ENCODE measurements around the gene COL9A2.
"Not testable (repeated sequence)": the region's sequence is repeated elsewhere in the genome, so short reads cannot be mapped to it uniquely, and the experiment has no call there.

The COL9A2 gene

DNA sequence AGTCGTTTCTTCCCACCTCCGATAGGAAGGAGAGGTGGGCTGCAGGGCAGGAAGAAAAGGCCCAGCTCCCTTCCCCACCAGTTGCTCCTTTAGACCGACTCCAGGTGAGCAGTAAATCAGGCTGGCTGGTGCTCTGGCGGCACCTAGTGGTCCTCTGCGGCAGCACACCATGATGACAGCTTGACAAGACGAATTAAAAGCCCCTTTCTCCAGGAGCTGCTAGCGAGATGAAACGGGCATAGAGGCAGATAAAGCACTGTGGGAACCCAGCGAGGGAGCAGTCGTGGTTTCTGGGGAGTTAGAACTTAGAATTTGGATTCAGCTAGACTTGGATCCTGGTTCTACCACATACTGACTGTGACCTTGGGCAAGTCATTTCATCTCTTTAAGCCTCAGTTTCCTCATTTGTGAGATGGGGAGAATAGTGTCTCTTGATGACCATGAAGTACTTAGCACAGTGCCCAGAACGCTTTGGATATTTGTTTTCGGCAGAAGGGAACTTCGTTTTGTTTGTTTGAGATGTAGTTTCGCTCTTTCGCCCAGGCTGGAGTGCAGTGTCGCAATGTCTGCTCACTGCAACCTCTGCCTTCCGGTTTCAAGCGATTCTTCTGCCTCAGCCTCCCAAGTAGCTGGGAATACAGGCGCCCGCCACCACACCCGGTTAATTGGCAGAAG, 21.8 kb upstream of the COL9A2 start:
- no peak overlapping the region for H3K14ac ChIP-seq (ENCODE audit: low read length in 2 of 2)
- H3K18ac ChIP-seq (ENCODE audit: low read depth in 1 of 2, low read length in 2 of 2): no peak overlapping the region
- peak overlapping the region; percentile 43 for H3K9ac ChIP-seq (ENCODE audit: low read length)
- DNase-seq: peak; percentile 78
- no peak overlapping the region for H3K27ac ChIP-seq (ENCODE audit: low read length, poor library complexity, severe bottlenecking)
- H3K79me1 ChIP-seq (replicated peaks; ENCODE audit: low read length, poor library complexity, severe bottlenecking): no peaks in the 10 kb centered on the region
- no peak overlapping the region for H3K23ac ChIP-seq (ENCODE audit: low read length in 2 of 2)
- H2BK120ac ChIP-seq (ENCODE audit: low read depth, low read length): no peak overlapping the region
- H3K9me3 ChIP-seq (ENCODE audit: control insufficient read depth, low read length): peaks cover 8% of the 10 kb centered on the region
- H4K91ac ChIP-seq (ENCODE audit: low read length): no peak overlapping the region
- no peak overlapping the region for H4K8ac ChIP-seq (ENCODE audit: low read length)
- no peak overlapping the region for H2BK12ac ChIP-seq (ENCODE audit: low read length in 2 of 2)
- no peaks in the 10 kb centered on the region for H3K4me1 ChIP-seq (ENCODE audit: control insufficient read depth, insufficient read depth, low read depth, low read length)
- H3K27me3 ChIP-seq (ENCODE audit: control insufficient read depth in 1 of 2, insufficient read depth in 1 of 2, low read length in 2 of 2): peaks cover 7 to 22% of the 10 kb centered on the region in 2 experiments
- no peak overlapping the region for H2BK15ac ChIP-seq (ENCODE audit: low read depth, poor library complexity, severe bottlenecking)
- no peak overlapping the region for H2AK5ac ChIP-seq (ENCODE audit: low read length, severe bottlenecking)
- H3K36me3 ChIP-seq (ENCODE audit: control insufficient read depth in 1 of 2, insufficient read depth in 2 of 2, low read depth in 1 of 2, low read length in 2 of 2): no peaks in the 10 kb centered on the region
- H2AFZ ChIP-seq (ENCODE audit: low read depth, low read length): no peak overlapping the region
- no peak overlapping the region for H3K4me2 ChIP-seq (ENCODE audit: low read length, poor library complexity, severe bottlenecking)
- no peak overlapping the region for H3K4me3 ChIP-seq (ENCODE audit: insufficient read depth in 1 of 2, low read depth in 1 of 2, low read length in 2 of 2)
- no peak overlapping the region for H2BK5ac ChIP-seq (ENCODE audit: low read depth, low read length, poor library complexity, severe bottlenecking)
- no peak overlapping the region for H3K4ac ChIP-seq (ENCODE audit: low read depth in 1 of 2, low read length in 2 of 2)
- 37% methylated on average over 21 of the region's 21 CpGs for WGBS

DNA sequence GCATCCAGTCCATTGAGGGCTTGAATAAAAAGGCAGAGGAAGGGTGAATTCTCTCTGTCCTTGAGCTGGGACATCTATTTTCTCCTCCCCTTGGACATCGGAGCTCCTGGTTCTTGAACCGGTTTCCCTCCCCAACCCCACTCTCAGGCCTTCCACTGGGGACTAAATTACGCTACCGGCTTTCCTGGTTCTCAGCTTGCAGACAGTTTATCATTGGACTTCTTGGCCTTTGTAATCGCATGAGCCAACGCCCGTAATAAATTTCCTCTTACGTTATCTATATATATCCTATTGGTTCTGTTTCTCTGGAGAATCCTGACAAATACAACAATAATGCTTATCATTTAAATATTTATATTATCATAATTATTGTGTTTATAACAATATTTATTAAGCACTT, 20.4 kb upstream of the COL9A2 start:
- Histone ChIP-seq H2AK5ac (ENCODE audit: low read length, severe bottlenecking) (no peak overlapping the region), H3K9me3 (ENCODE audit: control insufficient read depth, low read length) (peaks cover 8% of the 10 kb centered on the region)
- 91% methylated on average over 4 of the region's 8 CpGs for WGBS

DNA sequence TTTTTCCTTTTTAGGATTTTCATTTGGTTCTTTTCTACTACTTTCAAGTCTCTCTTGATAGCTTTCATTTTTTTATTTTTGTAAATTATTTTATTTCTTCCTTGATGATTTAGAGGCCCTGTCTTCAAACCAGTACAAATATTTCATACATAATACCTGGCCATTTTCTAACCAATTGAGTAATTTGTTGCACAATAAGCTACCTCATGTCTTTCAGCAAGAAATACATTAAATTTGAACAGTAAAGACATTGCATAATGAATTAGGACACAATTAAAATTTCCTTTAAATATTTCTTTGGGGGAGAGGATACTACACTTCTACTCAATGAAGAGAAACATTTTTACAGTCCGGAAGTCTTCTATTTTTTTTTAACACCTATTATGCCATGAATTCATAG, 15.6 kb upstream of the COL9A2 start:
- WGBS: 93% methylated on average over 1 of the region's 1 CpG

More for the DNA sequence above, 20.4 kb upstream of the COL9A2 start:
- no peak overlapping the region for H4K8ac ChIP-seq (ENCODE audit: low read length)
- H3K36me3 ChIP-seq (ENCODE audit: control insufficient read depth in 1 of 2, insufficient read depth in 2 of 2, low read depth in 1 of 2, low read length in 2 of 2): no peaks in the 10 kb centered on the region
- H3K27ac ChIP-seq (ENCODE audit: low read length, poor library complexity, severe bottlenecking): no peak overlapping the region
- H3K27me3 ChIP-seq (ENCODE audit: control insufficient read depth in 1 of 2, insufficient read depth in 1 of 2, low read length in 2 of 2): peaks cover 7 to 22% of the 10 kb centered on the region in 2 experiments
- H3K14ac ChIP-seq (ENCODE audit: low read length in 2 of 2): no peak overlapping the region
- H3K4me1 ChIP-seq (ENCODE audit: control insufficient read depth, insufficient read depth, low read depth, low read length): no peaks in the 10 kb centered on the region
- H3K9ac ChIP-seq (ENCODE audit: low read length): no peak overlapping the region
- H2AFZ ChIP-seq (ENCODE audit: low read depth, low read length): no peak overlapping the region
- H4K91ac ChIP-seq (ENCODE audit: low read length): no peak overlapping the region
- H2BK5ac ChIP-seq (ENCODE audit: low read depth, low read length, poor library complexity, severe bottlenecking): no peak overlapping the region
- H2BK15ac ChIP-seq (ENCODE audit: low read depth, poor library complexity, severe bottlenecking): no peak overlapping the region
- H2BK12ac ChIP-seq (ENCODE audit: low read length in 2 of 2): no peak overlapping the region
- DNase-seq: no peak
- no peak overlapping the region for H3K4me2 ChIP-seq (ENCODE audit: low read length, poor library complexity, severe bottlenecking)
- H3K4me3 ChIP-seq (ENCODE audit: insufficient read depth in 1 of 2, low read depth in 1 of 2, low read length in 2 of 2): no peak overlapping the region
- H2BK120ac ChIP-seq (ENCODE audit: low read depth, low read length): no peak overlapping the region
- no peak overlapping the region for H3K18ac ChIP-seq (ENCODE audit: low read depth in 1 of 2, low read length in 2 of 2)
- H3K4ac ChIP-seq (ENCODE audit: low read depth in 1 of 2, low read length in 2 of 2): no peak overlapping the region
- no peaks in the 10 kb centered on the region for H3K79me1 ChIP-seq (replicated peaks; ENCODE audit: low read length, poor library complexity, severe bottlenecking)
- no peak overlapping the region for H3K23ac ChIP-seq (ENCODE audit: low read length in 2 of 2)

DNA sequence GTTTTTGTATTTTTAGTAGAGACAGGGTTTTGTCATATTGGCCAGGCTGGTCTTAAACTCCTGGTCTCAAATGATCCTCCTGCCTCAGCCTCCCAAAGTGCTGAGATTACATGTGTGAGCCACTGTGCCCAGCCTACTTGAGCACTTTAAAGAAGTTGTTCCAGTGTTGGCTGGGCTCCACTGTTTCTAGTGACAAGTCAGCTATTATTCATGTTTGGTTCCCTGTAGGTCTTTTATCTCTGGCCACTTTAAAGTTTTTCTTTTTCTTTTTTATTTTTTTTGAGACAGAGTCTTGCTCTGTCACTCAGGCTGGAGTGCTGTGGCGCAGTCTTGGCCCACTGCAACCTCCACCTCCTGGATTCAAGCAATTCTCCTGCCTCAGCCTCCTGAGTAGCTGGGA, 14.3 kb upstream of the COL9A2 start:
- no CpG with 5 or more reads among the region's 1 CpG for WGBS
- not testable (repeated sequence) for H3K27ac ChIP-seq (ENCODE audit: low read length, poor library complexity, severe bottlenecking)

More for the DNA sequence above, 15.6 kb upstream of the COL9A2 start:
- Histone ChIP-seq H3K4me3 (ENCODE audit: insufficient read depth in 1 of 2, low read depth in 1 of 2, low read length in 2 of 2) (no peak overlapping the region), H3K36me3 (ENCODE audit: control insufficient read depth in 1 of 2, insufficient read depth in 2 of 2, low read depth in 1 of 2, low read length in 2 of 2) (no peaks in the 10 kb centered on the region), H2BK15ac (ENCODE audit: low read depth, poor library complexity, severe bottlenecking) (no peak overlapping the region), H2BK120ac (ENCODE audit: low read depth, low read length) (no peak overlapping the region), H2AFZ (ENCODE audit: low read depth, low read length) (no peak overlapping the region), H3K9me3 (ENCODE audit: control insufficient read depth, low read length) (no peaks in the 10 kb centered on the region), H2BK5ac (ENCODE audit: low read depth, low read length, poor library complexity, severe bottlenecking) (no peak overlapping the region), H3K23ac (ENCODE audit: low read length in 2 of 2) (no peak overlapping the region), H3K4me2 (ENCODE audit: low read length, poor library complexity, severe bottlenecking) (no peak overlapping the region), H3K27ac (ENCODE audit: low read length, poor library complexity, severe bottlenecking) (no peak overlapping the region), H3K14ac (ENCODE audit: low read length in 2 of 2) (no peak overlapping the region), H2AK5ac (ENCODE audit: low read length, severe bottlenecking) (no peak overlapping the region), H3K9ac (ENCODE audit: low read length) (no peak overlapping the region), H4K8ac (ENCODE audit: low read length) (no peak overlapping the region), H3K4ac (ENCODE audit: low read depth in 1 of 2, low read length in 2 of 2) (no peak overlapping the region), H3K27me3 (ENCODE audit: control insufficient read depth in 1 of 2, insufficient read depth in 1 of 2, low read length in 2 of 2) (peaks cover 0 to 3% of the 10 kb centered on the region in 2 experiments), H3K79me1 (replicated peaks; ENCODE audit: low read length, poor library complexity, severe bottlenecking) (no peaks in the 10 kb centered on the region), H2BK12ac (ENCODE audit: low read length in 2 of 2) (no peak overlapping the region), H3K18ac (ENCODE audit: low read depth in 1 of 2, low read length in 2 of 2) (no peak overlapping the region), H4K91ac (ENCODE audit: low read length) (no peak overlapping the region), H3K4me1 (ENCODE audit: control insufficient read depth, insufficient read depth, low read depth, low read length) (no peaks in the 10 kb centered on the region)
- DNase-seq: no peak

More for the DNA sequence above, 14.3 kb upstream of the COL9A2 start:
- H3K9ac ChIP-seq (ENCODE audit: low read length); H3K4me2 ChIP-seq (ENCODE audit: low read length, poor library complexity, severe bottlenecking); H2BK5ac ChIP-seq (ENCODE audit: low read depth, low read length, poor library complexity, severe bottlenecking); H2AFZ ChIP-seq (ENCODE audit: low read depth, low read length); H3K4ac ChIP-seq (ENCODE audit: low read depth in 1 of 2, low read length in 2 of 2); H4K91ac ChIP-seq (ENCODE audit: low read length); DNase-seq; H3K36me3 ChIP-seq (ENCODE audit: control insufficient read depth in 1 of 2, insufficient read depth in 2 of 2, low read depth in 1 of 2, low read length in 2 of 2); H2BK120ac ChIP-seq (ENCODE audit: low read depth, low read length); H3K27me3 ChIP-seq (ENCODE audit: control insufficient read depth in 1 of 2, insufficient read depth in 1 of 2, low read length in 2 of 2); H3K79me1 ChIP-seq (replicated peaks; ENCODE audit: low read length, poor library complexity, severe bottlenecking); H2AK5ac ChIP-seq (ENCODE audit: low read length, severe bottlenecking); H2BK12ac ChIP-seq (ENCODE audit: low read length in 2 of 2); H4K8ac ChIP-seq (ENCODE audit: low read length); H3K4me3 ChIP-seq (ENCODE audit: insufficient read depth in 1 of 2, low read depth in 1 of 2, low read length in 2 of 2); H2BK15ac ChIP-seq (ENCODE audit: low read depth, poor library complexity, severe bottlenecking); H3K18ac ChIP-seq (ENCODE audit: low read depth in 1 of 2, low read length in 2 of 2); H3K9me3 ChIP-seq (ENCODE audit: control insufficient read depth, low read length); H3K4me1 ChIP-seq (ENCODE audit: control insufficient read depth, insufficient read depth, low read depth, low read length); H3K23ac ChIP-seq (ENCODE audit: low read length in 2 of 2); H3K14ac ChIP-seq (ENCODE audit: low read length in 2 of 2): not testable (repeated sequence)
